HG03442 (cell line): Measurements from ENCODE around the gene MAN2B1.
"Not testable (repeated sequence)": the region's sequence is repeated elsewhere in the genome, so short reads cannot be mapped to it uniquely, and the experiment has no call there.

ENCODE experiments used
- ATAC-seq: cut with Tn5 transposase; IDR thresholded peaks from one replicate; pipeline ENCODE4 v1.9.1; 2021; ENCODE audit warnings: mild to moderate bottlenecking, moderate library complexity; ENCODE audit not compliant: unreplicated experiment

MAN2B1 gene

DNA sequence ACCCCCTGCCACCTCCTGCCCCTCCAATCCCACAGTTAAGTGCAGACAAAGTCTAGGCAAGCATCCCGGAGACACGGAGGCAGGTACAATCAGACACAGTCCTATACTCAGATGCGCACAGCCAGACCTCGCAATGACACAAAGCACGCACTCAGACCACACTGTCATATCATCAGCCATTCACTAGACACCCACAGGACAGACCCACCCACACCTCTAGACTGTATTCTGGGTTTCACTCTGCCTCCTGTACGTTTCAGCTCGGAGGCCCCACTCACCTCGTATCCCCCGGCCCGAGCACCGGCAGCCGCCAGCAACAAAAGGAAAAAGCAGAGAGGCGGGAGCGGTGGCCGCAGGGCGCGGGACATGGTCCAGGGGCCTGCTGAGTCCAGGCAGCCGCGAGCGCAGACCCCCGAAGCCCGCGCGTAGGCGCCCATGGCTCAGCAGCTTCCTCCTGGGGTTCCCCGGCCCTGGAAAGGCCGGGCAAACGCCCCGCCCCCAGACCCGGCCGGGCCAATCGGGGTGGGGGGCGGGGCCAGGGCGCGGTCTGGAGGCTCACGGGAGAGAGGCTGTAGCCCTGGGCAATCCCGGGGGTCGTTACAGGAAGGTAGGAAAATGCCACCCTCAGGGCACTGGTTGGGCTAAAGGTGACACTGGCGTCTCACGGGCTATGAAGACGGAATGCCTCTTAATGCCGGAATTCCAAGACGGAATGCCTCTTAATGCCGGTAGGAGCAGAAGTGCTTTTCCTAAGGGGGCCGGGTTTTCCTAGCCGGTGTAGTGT, at the start of gene MAN2B1, which contains the start of gene WDR83:
TSS of gene MAN2B1 (minus strand) at position 478 of the 784 bp plus-strand sequence. CDS start at position 437, 41 bp downstream.
TSS of gene WDR83 (plus strand) at position 543 of the 784 bp plus-strand sequence. CDS start 2,984 bp downstream, outside the sequence.
- ATAC-seq, result peak; percentile 41

DNA sequence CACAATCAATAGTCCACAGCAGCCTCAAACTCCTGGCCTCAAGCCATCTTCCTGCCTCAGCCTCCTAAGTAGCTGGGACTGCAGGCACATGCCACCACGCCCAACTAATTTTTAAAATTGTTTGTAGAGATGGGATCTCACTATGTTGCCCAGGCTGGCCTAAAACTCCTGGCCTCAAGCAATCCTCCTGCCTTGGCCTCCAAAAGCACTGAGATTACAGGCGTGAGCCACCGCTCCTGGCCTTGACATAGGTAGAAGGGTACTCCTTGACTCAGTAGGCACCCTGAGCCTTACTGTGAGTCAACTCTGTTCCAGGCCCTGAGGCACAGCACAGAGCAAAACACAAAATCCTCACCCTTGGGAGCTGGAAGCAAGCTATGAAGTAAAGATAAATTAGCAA, 49.4 kb upstream of the MAN2B1 start:
- ATAC-seq, result no peak

DNA sequence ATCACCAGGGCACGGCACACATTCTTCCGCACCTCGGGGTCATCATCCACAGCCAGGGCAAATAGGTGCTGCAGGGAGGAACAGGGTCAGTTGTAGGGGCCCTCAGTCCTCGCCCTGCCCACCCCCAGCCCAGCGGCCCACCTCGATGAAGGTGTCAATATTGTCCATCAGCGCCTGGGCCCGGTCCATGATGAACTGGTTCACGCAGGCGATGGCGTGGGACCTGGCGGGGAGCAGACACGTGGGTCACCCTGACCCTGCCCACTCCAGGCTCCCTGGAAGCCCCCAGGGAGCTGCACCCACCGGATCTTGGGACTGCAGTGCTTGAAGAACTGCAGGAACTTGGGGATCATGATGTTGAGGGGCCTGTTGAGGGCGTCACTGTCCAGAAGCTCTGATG, 48.6 kb upstream of the MAN2B1 start:
- ATAC-seq, result no peak

DNA sequence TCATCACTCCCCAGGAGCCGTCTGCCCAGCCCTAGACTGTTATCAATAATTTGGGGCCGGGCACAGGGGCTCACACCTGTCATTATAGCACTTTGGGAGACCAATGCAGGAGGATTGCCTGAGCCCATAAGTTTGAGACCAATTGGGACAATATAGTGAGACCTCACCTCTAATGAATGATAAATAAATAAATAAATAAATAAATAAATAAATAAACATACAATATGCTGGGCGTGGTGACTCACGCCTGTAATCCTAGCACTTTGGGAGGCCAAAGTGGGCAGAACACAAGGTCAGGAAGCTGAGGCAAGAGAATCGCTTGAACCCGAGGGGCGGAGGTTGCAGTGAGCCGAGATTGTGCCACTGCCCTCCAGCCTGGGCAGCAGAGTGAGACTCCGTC, 46.8 kb upstream of the MAN2B1 start:
- not testable (repeated sequence) for ATAC-seq

DNA sequence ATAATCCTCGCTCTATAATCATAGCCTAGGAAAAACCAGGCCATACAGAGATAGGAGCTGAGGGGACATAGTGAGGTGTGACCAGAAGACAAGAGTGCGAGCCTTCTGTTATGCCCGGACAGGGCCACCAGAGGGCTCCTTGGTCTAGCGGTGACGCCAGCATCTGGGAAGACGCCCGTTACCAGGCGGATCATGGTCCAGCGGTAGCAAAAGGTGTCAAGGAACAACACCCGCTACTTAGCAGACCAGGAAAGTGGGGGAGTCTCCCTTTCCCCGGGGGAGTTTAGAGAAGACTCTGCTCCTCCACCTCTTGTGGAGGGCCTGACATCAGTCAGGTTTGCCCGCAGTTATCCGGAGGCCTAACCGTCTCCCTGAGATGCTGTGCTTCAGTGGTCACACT, 45.5 kb upstream of the MAN2B1 start:
- ATAC-seq, result not testable (repeated sequence)

DNA sequence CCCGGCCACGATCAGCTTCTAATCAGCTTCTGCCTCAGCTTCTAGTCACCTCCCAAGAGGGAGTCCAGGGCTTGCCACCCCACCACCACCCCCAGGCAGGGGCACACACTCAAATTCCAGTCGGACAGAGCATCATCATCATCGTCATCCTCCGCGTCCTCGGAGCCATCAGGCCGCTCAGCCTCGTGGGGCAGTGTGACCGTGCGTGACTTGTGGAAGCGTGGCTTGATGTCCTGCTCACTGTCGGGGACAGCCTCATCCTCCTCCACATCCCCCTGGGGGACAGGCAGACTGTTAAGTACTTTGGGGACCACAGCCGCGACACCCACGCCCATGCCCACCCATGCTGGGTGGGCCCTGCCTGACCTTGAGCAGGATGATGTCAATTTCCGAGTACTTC, 44.6 kb upstream of the MAN2B1 start:
- no peak for ATAC-seq

DNA sequence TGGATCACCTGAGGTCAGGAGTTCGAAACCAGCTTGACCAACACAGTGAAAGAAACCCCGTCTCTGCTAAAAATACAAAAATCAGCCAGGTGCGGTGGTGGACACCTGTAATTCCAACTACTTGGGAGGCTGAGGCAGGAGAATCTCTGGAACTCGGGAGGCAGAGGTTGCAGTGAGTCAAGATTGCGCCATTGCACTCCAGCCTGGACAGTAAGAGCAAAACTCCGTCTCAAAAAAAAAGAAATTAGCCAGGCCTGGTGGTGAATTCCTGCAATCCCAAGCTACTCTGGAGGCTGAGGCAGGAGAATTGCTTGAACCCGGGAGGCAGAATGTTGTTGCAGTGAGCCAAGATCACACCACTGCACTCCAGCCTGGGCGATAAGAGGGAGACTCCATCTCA, 42.1 kb upstream of the MAN2B1 start:
- ATAC-seq, result no peak

DNA sequence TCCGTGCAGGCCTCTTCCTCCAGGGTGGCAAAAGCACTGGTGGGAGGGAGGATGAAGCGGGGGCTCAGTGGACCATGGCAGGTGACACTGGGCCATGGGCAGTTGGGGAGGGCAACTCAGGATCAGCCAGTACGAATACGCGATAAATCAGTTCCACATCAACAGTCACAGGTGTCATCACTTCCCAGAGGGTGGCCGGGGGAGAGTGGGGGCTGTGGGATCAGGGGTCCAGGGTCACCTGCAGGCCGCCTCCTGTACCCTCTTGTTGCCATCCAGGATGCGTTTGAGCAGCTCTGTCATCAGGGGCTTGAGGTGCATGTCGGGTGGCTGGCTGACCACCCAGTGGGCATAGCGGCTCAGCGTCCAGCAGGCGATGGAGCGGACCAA, 39.8 kb upstream of the MAN2B1 start:
- ATAC-seq, result no peak

DNA sequence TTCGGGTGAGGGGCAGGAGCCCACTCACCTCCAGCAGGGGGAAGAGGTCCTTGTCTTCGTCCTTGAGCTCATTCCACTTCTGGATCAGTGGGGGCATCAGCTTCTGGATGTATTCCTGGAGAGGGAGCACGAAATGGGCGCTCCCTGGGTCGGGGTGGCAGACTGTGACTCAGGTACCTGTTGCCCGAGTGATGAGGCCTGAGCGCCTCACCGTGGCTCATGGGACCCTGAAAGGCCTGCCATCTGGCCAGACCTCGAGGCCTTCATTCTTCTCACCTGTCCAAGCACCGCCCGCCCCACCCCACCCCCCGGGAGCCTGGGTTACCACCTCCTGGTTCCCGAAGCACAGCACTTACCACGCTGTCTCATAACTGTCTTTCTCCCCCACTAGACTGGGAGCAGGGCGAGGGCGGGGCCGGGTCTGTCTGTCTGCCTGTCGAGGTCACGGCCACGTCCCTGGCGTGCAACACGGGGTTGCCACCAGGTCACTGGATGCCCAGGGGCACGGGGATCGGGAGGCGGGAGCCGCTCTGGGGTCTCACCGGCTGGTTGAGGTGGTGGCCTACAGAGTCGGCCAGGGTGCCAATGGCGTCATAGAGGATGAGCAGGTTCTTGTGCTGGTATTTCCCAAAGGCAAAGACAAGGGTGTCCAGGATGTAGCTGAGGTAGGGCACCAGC, 39.3 kb upstream of the MAN2B1 start:
- ATAC-seq, result no peak

DNA sequence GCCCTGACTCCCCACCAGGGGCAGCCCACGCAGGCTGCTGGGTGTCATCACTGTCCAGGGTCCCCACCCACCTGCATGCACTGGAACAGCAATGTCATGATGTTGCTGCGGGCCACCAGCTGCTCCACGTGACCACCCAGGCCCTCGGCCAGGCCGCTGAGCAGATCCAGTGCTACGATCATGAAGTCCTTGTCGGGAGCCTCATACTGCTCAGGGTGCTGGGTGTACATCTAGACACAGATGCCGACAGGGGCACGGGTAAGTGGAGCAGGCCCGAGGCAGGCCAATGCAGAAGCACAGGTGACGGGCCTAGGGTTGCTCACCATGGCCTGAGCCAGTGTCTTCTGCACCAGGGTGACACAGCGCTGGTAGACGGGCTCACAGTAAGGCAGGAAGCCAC, 38.6 kb upstream of the MAN2B1 start:
- ATAC-seq, result no peak

DNA sequence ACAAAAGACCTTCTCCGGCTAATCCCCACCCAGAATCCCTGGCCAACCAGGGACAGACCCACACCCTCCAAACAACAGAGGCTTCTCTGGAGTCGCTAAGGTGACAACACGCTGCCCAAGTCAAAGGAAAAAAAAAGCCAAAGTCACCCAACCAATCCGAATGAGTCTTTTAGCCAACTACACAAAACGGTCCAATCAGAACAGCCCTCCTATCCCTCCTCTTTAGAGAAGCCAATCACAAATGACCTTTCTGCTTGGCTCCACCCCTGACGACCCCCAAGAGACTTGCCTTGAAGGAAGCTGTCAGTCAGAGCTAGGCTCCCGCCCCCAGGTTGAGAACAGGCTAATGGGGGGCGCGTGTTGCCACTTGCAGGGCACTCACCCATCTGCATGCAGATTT, 36.5 kb upstream of the MAN2B1 start:
- no peak for ATAC-seq

DNA sequence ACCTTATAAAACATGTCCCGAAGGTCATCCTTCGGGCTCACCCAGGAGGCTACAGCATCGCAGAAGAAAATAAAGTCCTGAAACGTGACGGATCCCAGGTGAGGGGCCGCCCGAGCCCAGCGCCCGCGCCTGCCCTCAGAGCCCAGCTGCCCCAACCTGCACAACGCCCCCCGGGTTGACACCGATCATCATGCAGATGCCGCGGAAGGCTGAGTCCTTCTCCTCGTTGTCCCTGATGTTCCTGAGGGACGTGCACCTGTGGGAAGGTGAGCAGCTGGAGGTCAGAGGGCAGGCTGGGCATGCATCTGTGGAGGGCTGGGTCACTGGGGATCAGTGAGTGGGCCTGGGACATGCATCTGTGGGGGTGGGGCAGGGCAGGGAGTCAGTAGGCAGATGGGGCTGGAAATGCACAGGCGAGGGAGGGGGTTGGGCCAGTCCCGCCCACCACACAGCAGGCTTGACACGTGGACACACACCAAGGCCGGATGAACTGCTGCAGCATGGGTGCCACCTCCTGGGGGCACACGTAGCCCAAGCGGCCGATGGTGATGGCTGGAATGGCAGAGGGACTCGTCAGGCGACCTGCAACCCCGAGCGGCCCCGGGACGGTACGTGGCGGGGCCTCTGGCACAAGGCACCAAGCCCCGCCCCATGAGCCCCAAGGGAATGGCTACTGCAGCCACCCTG, 35.2 kb upstream of the MAN2B1 start:
- no peak for ATAC-seq

DNA sequence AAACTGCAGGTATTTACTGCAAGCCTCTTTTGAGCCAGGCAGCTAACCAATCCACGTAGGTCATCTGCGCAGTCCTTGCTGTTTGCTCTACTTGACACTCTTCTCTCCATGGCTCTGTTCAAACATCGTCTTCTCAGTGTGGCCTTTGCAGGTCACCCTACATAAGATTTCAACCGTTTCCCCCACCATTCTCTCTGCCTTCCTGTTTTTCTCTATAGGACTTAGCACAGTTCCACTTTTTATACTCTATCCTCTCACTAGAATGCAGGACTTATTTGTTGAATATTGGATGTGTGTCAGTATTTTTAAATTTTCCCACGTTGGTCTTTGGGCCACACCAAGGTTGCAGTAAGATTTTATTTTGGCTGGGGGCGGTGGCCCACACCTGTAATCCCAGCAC, 31.6 kb upstream of the MAN2B1 start:
- no peak for ATAC-seq

DNA sequence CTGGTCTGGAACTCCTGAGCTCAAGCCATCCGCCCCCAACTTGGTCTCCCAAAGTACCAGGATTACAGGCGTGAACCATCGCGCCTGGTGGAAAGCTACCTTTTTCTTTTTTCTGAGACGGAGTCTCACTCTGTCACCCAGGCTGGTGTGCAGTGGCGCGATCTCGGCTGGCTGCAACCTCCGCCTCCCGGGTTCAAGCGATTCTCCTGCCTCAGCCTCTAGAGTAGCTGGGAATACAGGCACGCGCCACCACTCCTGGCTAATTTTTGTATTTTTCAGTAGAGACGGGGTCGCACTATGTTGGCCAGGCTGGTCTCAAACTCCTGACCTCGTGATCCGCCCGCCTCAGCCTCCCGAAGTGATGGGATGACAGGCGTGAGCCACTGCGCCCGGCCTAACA, 30.9 kb upstream of the MAN2B1 start:
- not testable (repeated sequence) for ATAC-seq

DNA sequence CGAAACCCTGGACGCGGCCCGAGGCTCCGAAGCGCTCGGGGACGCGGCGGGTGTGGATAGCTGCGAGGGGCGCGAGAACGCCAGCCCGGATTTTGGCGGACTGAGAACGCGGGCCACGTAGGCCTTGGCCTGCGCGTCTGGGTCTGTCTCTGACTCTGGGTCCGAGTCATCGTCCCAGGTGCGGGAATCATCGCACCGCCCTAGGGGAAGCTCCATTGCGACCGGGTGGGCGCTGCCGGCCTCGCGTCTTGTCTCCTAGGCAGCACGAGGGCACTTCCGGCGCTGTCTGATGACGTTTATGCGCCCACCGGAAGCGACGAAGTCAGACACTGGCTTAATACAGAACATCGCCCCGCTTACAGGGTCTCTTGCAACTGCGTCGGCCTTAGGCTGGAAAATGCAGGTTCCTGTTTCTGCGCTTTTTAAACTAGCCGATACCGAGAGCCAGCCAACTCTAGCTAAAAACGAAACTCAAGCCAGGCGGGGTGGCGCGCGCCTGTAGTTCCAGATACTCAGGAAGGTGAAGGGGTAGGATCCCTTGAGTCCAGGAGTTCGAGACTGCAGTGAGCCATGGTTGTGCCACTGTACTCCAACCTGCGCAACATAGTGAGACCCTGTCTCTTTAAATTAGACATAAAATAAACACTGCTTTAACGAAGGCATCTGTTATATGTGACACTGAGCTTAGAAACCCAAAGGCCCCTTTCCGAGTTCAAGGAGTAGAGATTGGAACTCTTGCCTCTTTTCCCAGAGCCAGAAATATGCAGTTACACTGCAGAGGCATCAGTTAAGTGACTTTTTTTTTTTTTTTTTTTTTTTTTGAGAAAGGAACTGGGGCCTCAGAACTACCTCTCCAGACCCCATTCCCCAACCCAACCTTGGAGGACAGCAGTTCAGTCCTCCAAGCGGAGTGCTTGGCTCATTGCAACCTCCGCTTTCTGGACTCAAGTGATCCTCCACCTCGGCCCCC, 30.1 kb upstream of the MAN2B1 start, which contains the start of gene FBXW9:
TSS of gene FBXW9 (minus strand) at position 266 of the 970 bp plus-strand sequence. CDS start at position 216, 50 bp downstream.
- ATAC-seq, result peak; percentile 81

DNA sequence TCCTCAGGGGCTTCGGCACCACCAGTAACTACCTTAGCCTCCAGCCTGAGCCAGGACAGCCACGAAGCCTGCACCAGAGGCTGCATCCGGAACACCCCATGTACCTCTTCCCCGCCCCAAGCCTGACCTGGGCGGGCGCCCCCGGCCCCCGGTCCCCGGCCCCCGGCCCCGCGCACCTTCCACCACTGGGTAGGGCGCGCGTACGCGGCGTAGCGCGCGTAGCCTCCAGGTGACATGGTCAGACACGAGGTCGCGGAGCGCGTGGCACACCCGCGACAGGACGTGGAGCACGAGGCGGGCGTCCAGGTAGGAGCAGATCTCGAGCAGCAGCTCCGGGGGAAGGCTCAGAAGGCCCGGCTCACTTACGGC, 29.4 kb upstream of the MAN2B1 start:
- ATAC-seq, result peak; percentile 8

DNA sequence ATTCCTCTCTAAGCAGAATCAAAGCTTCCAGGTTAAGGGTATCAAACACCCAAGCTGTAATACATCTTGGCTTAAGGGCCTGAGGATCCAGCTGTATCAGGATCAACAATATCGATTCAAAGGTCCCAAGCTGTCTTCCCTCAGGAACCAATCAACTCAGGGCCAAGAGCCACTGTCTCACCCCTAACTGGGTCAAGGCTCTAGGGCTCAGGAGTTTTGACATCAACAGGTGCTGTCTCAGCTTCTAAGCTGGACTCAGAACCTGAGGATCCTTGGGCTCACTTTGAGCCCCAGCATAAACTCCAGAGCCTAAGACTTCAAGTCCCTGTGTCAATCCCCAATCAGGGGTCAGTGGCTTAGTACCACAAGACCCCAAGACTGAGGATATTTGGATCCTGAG, 29.0 kb upstream of the MAN2B1 start:
- no peak for ATAC-seq

DNA sequence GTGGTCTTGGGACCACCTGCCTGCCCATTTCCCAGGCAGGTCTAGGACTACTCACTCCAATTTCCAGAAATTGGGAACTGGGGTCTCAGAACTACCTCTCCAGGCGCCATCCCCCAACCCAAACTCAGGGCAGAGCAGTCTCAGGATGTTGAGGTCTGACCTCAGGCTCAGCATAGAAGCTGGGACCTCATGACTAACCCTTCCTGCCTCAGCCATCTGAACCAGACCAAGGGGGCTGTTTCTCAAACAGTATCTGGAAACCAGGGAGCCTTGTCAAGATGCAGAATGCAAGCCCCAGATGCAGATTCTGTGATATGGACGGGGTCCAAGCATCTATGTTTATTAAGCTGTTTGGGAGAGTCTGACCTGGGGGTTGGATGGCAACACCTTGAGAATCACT, 28.6 kb upstream of the MAN2B1 start:
- ATAC-seq, result no peak

DNA sequence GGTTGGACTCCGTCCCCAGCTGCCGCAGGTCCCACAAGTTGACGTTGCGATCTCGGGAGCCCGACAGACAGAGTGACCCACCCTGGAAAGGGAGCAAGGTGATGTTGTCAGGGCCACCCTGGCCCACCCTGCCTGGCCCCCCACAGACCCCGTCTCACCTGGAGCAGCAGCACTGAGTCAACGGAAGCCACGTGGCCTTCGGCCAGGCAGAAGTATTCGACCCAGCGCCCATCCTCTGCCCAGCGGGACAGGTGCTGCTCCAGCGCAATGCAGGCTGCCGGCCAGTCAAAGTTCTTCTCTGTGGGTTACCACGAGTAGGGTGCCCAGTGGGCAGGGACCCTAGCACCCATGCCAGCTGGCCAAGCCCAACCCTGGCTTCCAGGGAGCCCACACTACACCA, 28.1 kb upstream of the MAN2B1 start:
- no peak for ATAC-seq

DNA sequence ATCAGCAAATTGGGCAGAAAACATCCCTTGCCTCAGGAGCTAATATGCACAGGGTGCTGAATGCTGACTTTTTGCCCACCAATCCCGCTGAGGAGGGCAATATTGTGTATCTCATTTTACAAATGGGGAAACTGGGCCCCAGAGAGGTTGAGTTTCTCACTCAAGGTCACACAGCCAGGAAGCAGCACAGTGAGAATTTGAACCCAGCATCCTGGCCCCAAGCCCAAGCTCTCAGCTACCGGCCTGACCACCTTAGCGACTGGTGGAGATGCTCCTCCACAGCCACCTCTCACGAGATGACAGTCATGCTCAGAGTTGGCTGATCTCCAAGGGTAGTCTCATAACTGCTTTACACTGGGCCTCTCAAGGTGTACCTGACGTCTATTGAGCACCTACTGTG, 26.4 kb upstream of the MAN2B1 start:
- no peak for ATAC-seq
